HG03565 (cell line): ENCODE data around the gene REXO5.
"Not testable (repeated sequence)": the region's sequence is repeated elsewhere in the genome, so short reads cannot be mapped to it uniquely, and the experiment has no call there.

Experiments used
- ATAC-seq: cut with Tn5 transposase; IDR thresholded peaks from one replicate; pipeline ENCODE4 v1.9.1; 2021; ENCODE audit warnings: mild to moderate bottlenecking, moderate library complexity; ENCODE audit not compliant: unreplicated experiment

Gene REXO5, protein sequence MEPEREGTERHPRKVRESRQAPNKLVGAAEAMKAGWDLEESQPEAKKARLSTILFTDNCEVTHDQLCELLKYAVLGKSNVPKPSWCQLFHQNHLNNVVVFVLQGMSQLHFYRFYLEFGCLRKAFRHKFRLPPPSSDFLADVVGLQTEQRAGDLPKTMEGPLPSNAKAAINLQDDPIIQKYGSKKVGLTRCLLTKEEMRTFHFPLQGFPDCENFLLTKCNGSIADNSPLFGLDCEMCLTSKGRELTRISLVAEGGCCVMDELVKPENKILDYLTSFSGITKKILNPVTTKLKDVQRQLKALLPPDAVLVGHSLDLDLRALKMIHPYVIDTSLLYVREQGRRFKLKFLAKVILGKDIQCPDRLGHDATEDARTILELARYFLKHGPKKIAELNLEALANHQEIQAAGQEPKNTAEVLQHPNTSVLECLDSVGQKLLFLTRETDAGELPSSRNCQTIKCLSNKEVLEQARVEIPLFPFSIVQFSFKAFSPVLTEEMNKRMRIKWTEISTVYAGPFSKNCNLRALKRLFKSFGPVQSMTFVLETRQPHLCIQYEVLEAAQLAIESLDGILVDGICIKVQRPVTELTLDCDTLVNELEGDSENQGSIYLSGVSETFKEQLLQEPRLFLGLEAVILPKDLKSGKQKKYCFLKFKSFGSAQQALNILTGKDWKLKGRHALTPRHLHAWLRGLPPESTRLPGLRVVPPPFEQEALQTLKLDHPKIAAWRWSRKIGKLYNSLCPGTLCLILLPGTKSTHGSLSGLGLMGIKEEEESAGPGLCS

DNA sequence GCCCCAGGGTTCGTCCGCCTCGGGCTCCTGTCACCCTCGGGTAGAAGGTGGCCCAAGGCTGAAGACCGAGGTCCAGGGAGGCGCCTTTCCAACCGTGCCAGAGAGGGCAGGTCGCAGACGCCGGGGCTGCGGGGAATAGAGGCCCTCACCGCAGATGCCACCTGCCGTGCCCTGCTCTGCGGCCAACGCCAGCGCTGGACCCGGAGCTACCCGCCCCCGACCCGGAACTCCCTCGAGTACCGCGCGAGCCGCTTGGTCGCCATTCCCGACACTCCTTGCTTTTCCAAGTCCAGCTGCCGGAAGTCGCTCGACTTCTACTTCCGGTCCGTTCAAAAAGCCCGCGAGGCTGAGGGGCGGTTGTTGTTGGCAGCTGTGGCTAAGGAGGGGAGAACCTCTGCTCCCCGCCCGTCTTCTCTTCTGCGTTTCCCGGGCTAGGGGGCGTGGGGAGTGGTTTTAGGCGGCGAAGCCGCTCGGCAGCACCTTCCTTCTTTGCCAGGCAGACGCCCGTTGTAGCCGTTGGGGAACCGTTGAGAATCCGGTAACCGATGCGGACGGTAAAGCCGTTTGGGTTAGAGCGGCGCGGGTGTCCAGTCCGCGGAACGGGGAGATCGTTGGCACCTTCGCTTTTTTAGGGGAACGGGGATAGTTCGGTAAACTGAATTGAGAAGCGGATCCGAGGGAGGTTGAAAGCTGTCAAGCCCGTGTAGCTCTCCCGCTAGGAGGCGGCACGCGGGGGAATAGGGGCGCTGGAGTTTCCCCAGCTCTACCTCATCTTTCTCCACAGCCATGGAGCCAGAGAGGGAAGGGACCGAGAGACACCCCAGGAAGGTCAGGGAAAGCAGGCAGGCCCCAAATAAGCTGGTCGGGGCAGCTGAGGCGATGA lies at the start of gene REXO5, which contains the start of gene ERI2:
Gene REXO5, plus strand, starts transcription at position 360 of the 883 bp plus-strand sequence. Its CDS starts 427 bp downstream, at position 787.
Gene ERI2, minus strand, starts transcription at position 305 of the 883 bp plus-strand sequence. Its CDS starts 42 bp downstream, at position 263.
- peak; percentile 58 for ATAC-seq

DNA sequence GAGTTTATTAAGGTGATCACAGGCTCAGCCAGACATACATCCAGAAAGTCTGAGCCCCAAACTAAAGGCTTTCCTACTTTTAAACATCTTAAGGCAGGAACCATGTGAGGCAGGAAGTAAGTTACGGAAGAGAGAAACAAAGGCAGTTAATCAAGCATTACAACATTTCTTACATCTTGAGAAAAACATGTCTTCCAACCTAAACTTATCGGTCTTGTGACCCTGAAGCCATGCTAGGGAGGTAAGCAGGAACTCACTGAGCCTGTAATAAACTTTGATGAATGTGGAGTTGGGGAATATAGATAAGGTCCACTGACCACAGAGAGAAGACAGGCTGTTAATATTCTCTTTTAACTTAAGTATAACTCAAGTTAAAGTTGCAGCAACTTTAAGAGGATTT lies 46.0 kb upstream of the REXO5 start:
- ATAC-seq, result no peak

DNA sequence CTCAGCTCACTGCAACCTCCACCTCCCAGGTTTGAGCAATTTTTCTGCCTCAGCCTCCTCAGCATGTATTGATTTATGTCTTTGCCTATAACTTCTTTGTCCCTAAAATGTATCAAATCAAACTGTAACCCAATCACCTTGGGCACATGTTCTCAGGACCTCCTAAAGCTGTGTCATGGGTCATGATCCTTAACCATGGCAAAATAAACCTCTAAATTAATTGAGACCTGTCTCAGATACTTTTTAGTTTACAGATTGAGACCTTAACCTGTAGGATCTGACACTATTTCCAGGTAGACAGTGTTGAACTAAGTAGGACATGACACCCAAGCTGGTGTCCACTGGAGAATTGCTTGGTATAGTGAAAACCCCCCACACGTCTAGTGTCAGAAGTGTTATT lies 45.2 kb upstream of the REXO5 start:
- no peak for ATAC-seq

DNA sequence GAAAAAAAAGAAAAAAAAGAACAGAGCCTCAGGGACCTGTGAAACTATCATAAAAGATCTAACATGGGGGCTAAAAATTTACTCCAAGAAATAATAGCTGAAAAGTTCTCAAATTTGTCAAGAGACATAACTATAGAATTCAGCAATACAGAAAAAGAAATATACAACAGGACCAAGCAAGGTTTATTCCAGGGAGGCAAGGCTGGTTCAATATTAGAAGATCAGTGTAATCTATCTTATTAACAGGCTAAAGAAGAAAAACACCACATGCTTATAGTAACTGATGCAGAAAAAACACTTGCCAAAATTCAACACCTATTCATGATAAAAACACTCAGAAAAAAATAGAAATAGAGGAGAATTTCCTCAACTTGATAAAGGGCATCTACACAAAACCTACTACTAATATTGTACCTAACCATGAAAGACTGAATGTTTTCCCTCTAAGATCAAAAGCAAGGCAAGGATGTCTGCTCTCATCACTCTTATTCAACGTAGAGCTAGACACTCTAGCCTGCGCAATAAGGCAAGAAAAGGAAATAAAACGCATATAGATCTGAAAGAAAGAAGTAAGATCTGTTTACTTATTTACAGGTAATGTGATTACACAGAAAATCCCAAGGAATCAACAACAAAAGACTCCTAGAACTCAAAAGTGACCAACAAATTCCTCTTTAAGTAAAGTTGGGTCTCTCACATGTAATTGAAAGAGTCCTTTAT lies 43.8 kb upstream of the REXO5 start:
- no peak for ATAC-seq

DNA sequence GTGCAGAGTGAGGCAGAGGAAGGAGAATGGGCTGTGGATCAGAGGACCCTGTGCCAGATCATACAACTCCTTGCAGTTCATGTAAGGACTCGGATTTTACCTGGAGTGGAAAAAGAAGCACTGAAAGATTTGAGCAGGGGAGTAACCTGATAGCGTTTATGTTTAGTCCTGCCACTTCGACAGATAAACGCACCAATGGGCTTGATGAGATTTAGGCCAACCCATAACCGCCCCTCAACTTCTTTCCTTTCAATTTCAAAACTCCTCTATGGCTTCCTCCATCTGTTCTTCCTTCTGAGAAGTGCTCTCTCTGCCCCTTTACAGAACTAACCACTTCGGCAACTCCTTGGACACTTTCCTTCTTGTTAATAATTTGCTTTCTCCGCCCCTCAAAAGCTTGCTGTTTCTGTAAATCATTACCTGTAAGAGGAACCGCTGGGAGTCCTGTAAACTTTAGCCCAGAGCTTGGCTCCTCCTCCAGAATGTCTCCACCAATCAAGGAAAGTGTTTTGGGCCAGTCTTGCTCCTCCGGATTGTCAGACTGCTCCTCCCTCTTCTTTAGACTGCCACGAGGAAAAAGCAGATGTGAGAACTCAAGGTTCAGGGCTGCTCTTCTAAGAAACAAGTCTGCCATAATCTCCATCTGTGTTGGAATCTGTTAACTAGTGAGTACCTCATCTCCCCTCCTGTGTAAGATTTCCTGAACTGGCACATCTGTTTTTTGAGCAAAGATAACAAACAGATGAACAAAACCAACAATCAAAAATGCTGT lies 42.7 kb upstream of the REXO5 start, which contains the start of gene ACSM3:
Gene ACSM3, plus strand, starts transcription at position 554 of the 772 bp plus-strand sequence. CDS start 6,021 bp downstream, outside the sequence.
- ATAC-seq, result peak; percentile 96

DNA sequence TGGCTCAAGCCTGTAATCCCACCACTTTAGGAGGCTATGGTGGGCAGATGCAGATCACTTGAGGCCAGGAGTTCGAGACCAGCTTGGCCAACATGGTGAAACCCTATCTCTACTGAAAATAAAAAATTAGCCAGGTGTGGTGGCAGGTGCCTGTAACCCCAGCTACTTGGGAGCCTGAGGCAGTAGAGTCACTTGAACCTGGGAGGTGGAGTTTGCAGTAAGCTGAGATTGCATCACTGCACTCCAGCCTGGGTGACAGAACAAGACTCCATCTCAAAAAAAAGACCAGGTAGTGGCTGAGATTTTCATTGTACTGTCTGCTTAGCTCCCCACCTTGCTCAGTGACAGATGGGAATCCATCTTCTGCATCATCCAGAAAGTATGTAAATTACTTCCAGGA lies 41.9 kb upstream of the REXO5 start:
- not testable (repeated sequence) for ATAC-seq

DNA sequence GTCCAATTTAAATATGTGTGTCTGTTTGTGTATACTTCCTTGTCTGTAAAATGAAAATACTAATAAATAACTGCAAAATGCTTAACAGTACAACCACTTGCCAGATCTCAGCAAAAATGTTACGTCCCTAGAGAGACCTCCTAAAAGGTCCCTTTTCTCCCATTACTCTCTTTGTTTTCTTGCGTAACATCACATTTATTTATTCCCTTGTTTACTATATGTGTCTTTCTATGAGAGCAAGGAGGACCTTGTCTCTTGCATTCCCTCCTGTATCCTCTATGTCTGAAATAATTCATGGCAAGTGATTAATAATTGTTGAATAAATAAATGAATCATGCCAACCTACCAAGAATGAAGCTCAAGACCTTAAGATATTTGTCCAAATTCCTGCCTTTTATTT lies 40.6 kb upstream of the REXO5 start:
- ATAC-seq, result no peak

DNA sequence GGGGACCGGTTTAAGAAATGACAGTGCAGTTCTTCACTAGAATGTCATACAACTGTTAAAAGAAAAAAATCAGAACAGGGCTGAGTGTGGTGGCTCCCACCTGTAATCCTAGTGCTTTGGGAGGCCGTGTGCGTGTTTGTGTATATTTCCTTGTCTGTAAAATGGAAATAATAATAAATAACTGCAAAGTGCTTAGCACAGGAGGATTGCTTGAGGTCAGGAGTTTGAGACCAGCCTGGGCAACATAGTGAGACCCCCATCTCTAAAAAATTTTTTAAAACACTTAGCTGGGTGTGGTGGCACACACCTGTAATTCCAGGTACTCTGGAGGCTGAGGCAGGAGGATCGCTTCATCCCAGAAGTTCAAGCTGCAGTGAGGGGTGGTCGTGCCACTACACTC lies 40.0 kb upstream of the REXO5 start:
- no peak for ATAC-seq

DNA sequence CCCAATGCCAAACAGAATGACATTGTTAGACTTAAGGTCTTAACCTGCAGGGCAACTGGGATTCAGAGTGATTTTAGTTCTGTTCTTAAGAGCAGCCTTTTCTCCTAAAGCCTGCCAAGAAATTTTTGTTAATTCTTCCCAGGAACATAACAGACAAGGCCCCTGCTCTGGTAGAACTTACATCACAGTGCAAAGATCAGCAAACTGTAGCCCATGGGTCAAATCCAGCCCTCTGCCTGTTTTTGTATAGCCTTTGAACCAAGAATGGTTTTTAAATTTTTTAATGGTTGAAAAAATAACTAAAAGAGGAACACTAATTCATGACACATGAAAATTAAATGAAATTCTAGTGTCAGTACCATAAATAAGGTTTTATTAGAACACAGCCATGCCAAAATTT lies 38.8 kb upstream of the REXO5 start:
- no peak for ATAC-seq

DNA sequence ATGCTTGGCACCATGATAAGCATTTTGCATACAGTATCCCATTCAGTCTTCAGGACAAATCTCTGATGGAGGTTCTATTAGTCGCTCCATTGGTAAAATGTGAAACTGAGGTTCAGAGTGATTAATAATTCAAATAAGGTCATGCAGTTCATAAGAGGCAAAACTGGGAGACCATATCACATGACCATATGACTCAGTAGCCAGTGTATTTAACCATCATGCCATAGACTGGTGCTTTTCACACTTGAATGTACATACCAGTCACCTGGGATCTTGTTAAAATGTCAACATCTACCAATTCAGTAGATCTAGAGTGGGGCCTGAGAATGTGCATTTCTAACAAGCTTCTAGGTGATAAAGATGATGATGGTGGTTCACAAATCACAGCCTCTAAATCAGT lies 38.2 kb upstream of the REXO5 start:
- no peak for ATAC-seq

DNA sequence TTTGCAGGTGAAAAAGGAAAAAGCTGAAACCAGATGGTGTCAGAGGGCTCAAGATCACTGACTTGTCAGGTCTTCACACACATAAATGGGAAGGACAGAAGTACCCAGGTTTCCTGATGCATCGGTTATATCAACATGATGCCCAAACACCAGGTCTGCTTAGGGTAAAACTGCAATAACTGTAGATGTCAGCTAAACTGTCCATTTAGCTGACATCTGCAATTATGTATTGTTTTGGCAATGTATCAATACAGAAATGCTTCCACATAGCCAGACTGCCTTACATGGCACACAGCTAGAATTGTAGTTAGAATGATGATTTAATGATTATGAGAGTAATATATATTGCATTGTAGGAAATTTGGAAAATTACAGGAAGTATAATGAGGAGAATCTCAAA lies 37.5 kb upstream of the REXO5 start:
- no peak for ATAC-seq

DNA sequence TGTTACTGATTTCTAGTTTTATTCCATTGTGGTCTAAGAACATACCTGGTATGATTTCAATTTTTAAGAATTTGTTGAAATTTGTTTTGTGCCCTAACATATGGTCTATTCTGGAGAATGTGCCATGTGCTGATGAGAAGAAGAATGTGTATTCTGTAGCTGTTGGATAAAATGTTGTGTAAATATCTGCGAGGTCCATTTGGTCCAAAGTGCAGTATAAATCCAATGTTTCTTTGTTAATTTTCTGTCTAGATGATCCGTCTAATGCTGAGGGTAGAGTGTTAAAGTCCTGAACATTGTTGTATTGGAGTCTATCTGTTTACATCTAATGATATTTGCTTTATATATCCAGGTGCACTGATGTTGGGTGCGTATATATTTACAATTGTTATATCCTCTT lies 32.6 kb upstream of the REXO5 start:
- no peak for ATAC-seq

DNA sequence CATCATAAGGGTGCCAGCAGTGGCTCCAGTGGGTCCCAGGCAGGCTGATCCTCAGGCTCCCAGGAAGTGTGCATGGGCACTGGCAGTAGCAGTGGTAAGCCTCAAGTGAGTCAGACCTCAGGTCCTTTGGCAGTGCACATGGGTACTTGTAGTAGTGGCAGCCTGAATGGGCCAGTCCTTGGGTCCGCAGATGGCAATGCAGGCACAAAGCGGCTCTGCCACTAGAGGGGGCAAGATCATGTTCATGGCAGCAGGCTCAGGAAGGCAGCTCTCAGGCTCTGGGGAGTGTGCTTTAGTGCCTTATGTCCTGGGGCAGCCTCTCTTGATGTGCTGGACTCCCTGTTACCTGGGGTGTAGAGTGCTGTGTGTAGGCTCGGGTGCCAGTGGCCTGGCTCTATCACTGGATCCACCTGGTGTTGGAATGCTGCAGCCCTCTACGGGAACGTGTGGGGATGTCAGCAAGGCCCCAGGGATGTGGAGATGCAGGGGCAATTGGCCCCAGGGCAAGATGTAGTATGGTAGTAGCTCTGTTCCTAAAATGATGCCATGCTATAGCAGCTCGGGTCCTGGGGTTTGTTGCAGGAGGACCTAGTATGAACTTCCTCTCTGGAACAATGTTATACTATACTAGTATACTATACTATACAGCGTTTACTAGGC lies 31.5 kb upstream of the REXO5 start:
- ATAC-seq, result no peak

DNA sequence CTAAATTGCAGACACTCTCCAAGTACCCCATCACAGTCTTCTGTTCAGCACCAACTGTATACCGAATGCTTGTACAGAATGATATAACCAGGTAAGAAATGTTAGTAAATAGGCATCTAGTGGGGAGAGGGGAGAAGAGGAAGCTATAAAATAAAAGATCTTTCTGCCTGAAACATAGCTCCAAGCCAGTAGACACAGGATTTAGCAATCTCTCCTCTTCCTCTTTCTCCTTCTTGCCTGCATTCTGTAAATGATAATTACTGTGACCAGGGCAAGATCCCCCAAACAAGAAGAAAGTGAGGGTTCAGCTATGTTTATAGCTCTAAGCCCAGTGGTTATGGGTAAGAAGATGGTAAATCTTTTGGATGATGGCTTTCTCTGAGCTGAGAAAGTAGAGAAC lies 24.6 kb upstream of the REXO5 start:
- no peak for ATAC-seq

DNA sequence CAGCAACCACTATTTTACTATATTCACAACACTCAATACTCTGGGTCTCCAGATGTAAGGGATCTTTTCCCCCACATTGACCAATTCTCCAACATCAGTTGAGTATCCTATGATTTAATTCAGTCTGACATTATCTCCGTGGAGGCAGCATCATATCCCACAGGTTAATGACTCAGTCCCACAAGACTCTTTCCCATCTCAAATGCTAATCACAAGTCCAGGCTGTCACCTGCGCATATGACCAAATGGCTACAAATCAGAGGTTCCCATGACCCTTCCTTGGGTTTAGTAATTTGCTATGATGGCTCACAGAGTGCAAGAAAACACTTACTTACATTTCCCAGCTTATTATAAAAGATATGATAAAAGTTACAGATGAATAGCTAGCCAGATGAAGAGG lies 23.9 kb upstream of the REXO5 start:
- ATAC-seq, result no peak

DNA sequence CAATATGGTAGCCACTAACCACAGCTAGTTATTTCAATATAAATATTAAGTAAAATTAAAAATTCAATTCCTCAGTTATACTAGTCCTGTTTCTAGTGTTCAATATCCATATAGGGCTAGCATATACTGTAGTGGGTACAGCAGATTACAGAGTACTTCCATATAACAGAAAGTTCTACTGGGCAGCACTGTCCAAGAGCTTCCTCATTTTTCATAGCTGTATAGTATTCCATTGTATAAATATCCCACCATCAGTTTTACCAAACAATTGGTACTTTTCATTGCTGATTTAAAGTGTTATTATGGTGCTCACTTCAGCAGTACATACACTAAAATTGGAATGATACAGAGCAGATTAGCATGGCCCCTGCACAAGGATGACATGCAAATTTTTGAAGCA lies 22.1 kb upstream of the REXO5 start:
- no peak for ATAC-seq

DNA sequence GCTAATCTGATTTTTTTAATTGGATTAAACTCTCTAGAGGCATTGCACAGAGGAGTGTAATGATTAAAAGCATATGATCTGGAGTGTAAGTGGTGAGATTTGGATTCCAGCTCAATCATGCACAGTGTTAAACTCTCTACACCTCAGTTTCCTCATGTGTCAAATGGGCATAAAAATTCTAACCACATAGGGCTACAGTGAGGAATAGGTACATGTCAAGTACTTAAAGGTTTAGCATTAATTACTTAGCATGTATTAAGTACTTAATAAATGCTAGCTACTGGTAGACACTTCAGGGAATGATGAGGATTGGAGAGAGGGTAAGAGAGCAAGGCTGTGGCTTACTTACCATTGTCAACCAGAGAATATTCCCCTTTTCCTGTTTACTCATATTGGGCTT lies 17.2 kb upstream of the REXO5 start:
- no peak for ATAC-seq

DNA sequence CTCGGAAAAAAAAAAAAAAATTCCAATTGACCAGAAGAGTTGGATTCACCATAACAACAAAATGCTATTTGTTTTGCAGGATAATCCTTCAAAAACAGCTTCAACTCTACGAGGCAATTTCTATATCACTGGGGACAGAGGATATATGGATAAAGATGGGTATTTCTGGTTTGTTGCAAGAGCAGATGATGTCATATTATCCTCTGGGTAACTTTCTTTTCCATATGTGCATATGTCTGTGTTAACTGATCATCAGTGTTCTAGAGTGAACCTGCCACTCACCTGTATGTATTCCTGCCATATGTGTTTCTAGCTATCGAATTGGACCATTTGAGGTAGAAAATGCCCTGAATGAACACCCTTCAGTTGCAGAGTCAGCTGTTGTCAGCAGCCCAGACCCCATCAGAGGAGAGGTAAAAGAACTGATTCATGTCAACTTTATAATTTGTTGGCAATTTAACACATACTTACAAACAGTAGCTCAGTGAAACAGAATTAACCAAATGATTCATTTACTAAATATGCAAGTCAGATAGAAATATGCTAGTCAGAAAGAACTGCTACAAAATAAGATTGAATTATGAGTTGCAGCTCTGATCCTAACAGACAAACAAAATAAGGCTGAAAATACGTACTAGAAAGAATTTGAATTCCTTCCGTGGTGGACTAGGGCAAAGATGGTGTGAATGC lies 14.3 kb upstream of the REXO5 start:
- no peak for ATAC-seq
